IPS DF 6.9 (cell line): Measurements from ENCODE around the gene DCUN1D5.

Source experiments
- DNase-seq: peaks from one replicate; pipeline ENCODE4 v3.0.0-alpha.2; 2013; ENCODE audit warnings: low read depth, low spot score
- H3K27ac ChIP-seq: one replicate; pipeline ENCODE4 v1.5.1; 2013; ENCODE audit warnings: low read length, control low read depth
- H3K27me3 ChIP-seq: 2 replicates; pipeline ENCODE4 v1.6.1; 2013; ENCODE audit warnings: mild to moderate bottlenecking, low read length; ENCODE audit not compliant: control insufficient read depth, insufficient read depth
- H3K36me3 ChIP-seq: 2 replicates; pipeline ENCODE4 v1.6.1; 2013; ENCODE audit warnings: low read length; ENCODE audit not compliant: control insufficient read depth, insufficient read depth
- H3K4me1 ChIP-seq: 2 replicates; pipeline ENCODE4 v1.6.1; 2013; ENCODE audit warnings: low read length; ENCODE audit not compliant: control insufficient read depth, insufficient read depth
- H3K4me3 ChIP-seq: 2 replicates; pipeline ENCODE4 v1.5.1; 2013; ENCODE audit warnings: mild to moderate bottlenecking, low read length
- H3K9me3 ChIP-seq: 2 replicates; pipeline ENCODE4 v1.6.1; 2013; ENCODE audit warnings: low read length, inconsistent platforms; ENCODE audit not compliant: control insufficient read depth, insufficient read depth
- whole genome bisulfite sequencing: extraction: QIAGEN DNeasy Blood & Tissue Kit; methylation state at CpG from one replicate; pipeline ENCODE4 v1.1.7; 2013; ENCODE audit warnings: mixed read lengths, missing lambda C conversion rate; ENCODE audit not compliant: insufficient read length, insufficient coverage; 5-methylcytosine and 5-hydroxymethylcytosine counted together

DCUN1D5 gene

DNA sequence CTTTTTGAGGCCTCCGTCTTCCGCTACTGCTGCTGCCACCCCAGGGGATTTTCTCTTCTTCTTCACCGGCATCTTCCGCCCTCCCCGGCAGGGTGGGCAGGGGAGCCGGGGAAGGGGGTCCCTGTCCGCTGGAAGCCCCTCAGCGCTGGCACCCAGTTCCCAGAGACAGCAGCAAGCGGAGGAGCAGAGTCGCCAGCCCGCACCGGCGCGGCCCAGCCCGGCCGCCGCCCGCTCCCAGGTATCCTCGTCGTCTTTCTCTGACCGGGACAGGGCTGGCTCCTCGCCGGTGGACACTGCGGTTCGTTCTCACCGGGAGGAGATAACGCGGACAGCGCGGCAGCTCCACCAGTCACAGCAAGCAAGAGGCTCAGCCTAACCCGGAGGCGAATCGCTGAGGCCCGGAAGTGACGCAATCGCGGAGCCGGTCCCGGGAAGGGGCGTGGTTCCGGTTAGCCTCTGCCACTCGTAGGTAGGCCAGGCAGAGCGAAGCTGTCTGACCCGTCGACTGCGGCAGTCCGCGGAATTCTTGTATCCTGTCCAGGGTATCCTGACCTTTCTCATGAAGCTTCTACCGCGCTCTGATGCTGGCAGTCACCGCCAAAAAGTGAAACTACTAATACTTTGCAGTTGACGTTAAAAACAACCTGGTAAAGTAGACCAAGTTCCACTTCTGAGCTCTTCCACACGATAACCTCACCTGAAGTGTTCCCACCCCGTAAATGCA, at the start of gene DCUN1D5:
Gene DCUN1D5 (minus strand): TSS at position 360 of the 724 bp plus-strand sequence. CDS start 288 bp downstream, at position 72.
- H3K27me3 ChIP-seq = no peaks in the 10 kb centered on the region
- H3K4me3 ChIP-seq = peak within 1 kb of the TSS; percentile 97
- H3K36me3 ChIP-seq = no peaks in the 10 kb centered on the region
- no peaks in the 10 kb centered on the region for H3K4me1 ChIP-seq
- peak; percentile 81 for DNase-seq
- H3K9me3 ChIP-seq = no peaks in the 10 kb centered on the region
- H3K27ac ChIP-seq = no peak within 1 kb of the TSS
- WGBS = no CpG with 5 or more reads among the region's 54 CpGs

DNA sequence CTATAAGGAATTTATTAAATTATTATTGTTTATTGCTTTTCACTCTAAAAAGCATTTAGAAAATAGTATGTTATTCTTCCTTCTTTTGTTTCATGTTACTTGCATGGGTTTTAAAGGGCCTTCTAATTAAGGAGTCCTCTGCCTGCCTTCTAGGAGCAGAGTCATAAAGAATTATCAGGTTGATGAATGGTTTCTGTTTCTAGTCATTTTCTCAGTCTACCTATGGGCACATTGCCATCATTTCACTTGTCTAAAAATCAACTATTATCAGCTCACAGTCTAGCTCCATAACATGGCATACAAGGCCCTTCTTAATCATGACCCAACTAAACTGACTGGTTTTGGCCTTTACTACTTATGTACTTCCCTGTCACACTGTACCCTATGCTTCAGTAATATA, 33.5 kb upstream of the DCUN1D5 start:
- H3K27me3 ChIP-seq = no peaks in the 10 kb centered on the region
- no peak overlapping the region for H3K27ac ChIP-seq
- H3K9me3 ChIP-seq = no peaks in the 10 kb centered on the region
- no peaks in the 10 kb centered on the region for H3K4me1 ChIP-seq
- no peaks in the 10 kb centered on the region for H3K36me3 ChIP-seq
- DNase-seq = no peak
- H3K4me3 ChIP-seq = no peak overlapping the region

DNA sequence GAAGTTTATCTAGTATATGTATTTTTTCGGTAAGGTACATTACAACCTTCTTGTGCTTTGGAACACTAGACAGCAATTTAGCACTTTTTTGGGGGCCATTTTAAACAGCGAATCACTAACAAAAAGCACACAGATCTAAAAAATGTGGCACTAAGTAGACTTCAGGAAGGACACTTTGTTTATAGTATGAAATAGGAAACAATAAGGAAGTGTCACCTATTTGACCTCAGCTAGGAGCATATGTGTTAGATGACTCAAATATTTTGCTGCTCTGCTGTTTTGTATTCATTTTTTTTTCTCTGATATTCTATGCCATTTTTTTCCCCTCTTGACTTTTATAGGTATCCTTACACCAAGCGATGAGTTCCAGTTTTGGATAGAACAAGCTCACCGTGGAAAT, 22.9 kb upstream of the DCUN1D5 start:
- no peak overlapping the region for H3K4me3 ChIP-seq
- H3K36me3 ChIP-seq = no peaks in the 10 kb centered on the region
- no peaks in the 10 kb centered on the region for H3K27me3 ChIP-seq
- H3K4me1 ChIP-seq = no peaks in the 10 kb centered on the region
- no peaks in the 10 kb centered on the region for H3K9me3 ChIP-seq
- no CpG with 5 or more reads among the region's 4 CpGs for WGBS
- H3K27ac ChIP-seq = no peak overlapping the region
- DNase-seq = no peak

DNA sequence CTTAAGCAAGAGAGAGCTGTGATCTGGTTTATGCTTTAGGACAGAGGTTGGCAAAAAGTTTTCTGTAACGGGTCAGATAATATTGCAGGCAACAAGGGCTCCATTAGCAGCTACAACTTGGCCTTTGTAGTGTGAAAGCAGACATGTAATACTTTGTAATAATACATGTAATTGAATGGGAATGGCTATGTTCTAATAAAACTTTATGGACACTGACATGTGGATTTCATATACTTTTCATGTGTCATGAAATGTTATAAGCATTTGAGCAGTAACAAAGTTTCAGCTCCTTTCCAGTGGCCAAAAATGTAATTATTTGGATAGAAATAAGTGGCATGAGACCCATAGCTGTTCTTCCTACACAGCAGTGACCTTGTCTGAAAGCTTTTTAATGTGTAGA, 20.4 kb upstream of the DCUN1D5 start:
- H3K4me3 ChIP-seq = no peak overlapping the region
- no peak for DNase-seq
- H3K9me3 ChIP-seq = no peaks in the 10 kb centered on the region
- no peaks in the 10 kb centered on the region for H3K27me3 ChIP-seq
- no peaks in the 10 kb centered on the region for H3K4me1 ChIP-seq
- H3K36me3 ChIP-seq = no peaks in the 10 kb centered on the region
- WGBS = no CpG with 5 or more reads among the region's 1 CpG
- H3K27ac ChIP-seq = no peak overlapping the region

DNA sequence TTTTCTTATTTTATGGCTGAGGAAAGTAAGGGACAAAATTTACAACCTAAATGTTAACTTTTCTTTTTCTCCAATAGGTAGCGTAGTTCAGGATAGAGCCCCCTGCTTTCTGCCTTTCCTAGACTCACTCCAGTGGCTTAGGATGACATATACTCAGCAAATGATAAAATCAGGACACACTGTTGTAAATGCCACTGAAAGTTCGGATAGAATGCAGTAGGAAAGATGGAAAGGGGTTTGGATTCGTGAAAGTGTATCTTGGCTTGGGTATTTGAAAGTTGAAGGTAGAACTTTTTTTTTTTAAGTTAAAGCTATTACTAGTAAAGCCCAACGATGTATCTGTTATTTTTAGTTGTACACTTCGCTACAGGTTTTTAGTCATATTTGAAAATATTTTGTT, 19.4 kb upstream of the DCUN1D5 start:
- H3K4me3 ChIP-seq = no peak overlapping the region
- no peaks in the 10 kb centered on the region for H3K27me3 ChIP-seq
- no peak for DNase-seq
- 100% methylated on average over 2 of the region's 5 CpGs for WGBS
- H3K9me3 ChIP-seq = no peaks in the 10 kb centered on the region
- no peaks in the 10 kb centered on the region for H3K4me1 ChIP-seq
- no peaks in the 10 kb centered on the region for H3K36me3 ChIP-seq
- no peak overlapping the region for H3K27ac ChIP-seq

DNA sequence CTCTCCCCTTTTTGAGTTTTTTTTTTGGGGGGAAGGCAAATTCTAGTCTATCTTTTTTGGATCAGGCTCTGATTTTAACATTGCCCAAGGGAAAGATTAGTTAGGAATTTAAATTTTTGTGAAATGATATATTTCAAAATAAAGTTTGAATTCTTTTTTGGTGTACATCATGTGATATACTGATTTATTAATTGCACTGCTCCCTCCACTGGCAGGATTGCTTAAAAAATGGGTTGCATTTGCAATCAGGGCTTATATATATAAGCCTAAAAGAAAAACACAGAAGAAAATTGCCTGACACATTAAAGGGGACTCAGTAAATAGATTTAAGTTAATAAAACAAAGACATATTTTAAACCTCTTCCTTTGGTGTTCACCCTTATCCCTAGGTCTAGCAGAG, 18.4 kb upstream of the DCUN1D5 start:
- no peaks in the 10 kb centered on the region for H3K36me3 ChIP-seq
- no peak overlapping the region for H3K4me3 ChIP-seq
- no peaks in the 10 kb centered on the region for H3K4me1 ChIP-seq
- no peaks in the 10 kb centered on the region for H3K9me3 ChIP-seq
- no peaks in the 10 kb centered on the region for H3K27me3 ChIP-seq
- DNase-seq = no peak
- no peak overlapping the region for H3K27ac ChIP-seq

DNA sequence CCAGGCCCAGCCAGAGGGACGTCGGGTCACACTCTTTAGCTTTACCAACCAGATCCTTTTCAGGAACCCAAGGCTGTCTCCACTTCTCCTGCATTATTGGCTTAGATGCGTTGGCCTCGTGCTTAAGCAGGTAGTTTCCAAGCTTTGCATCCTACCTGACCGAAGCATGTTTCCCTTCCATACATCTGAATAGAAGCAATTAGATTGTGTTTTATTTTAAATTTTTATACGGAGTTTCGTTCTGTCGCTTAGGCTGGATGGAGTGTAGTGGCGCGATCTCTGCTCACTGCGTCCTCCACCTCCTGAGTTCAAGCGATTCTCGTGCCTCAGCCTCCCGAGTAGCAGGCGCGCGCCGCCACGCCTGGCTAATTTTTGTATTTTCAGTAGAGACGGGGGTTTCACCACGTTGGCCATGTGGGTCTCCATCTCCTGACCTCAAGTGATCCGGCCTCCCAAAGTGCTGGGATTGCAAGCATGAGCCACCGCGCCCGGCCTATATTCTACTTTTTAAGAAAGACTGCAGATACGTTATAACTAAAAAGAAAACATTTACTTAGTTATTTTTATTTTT, 17.9 kb upstream of the DCUN1D5 start:
- Histone ChIP-seq H3K27ac (no peak overlapping the region), H3K9me3 (no peaks in the 10 kb centered on the region), H3K36me3 (no peaks in the 10 kb centered on the region), H3K27me3 (no peaks in the 10 kb centered on the region), H3K4me3 (peak overlapping the region; percentile 53; the same call in 1 of the 2 replicates), H3K4me1 (no peaks in the 10 kb centered on the region)
- no peak for DNase-seq
- no CpG with 5 or more reads among the region's 26 CpGs for WGBS

DNA sequence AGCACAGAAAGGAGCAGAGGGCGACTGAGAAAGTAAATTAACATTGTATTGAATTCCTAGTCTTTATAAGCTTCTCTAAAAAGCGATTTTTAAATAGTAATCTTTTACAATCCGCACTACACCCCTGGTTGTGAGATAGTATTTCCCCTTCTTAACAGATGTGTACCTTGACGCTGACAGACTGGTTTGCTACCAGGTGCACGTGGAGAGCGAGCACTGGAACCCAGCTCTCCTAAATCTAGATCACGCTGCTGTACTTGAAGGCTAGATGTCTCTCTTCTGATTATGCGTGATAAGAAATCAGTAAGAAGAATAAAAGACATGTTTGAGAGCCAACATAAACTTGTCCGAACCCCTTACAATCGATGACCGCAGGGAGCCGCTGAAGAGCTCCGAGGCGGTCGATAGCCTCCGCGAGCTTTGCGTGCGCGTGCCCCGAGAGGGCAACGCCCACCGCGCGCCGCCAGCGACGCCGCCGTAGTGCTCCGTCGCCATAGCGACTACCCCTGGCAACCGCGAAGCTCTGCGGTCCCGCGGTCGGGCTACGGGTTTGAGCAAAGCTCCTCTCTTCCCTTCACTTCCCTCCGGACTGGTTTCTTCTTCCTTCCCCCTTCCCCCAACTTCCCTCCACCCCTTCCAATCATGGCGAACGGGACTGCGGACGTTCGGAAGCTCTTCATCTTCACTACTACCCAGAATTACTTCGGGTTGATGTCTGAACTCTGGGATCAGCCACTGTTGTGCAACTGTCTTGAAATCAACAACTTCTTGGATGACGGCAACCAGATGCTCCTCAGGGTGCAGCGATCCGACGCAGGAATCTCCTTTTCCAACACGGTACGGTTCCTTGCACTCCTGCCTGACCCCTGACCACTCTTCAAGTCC, 17.2 kb upstream of the DCUN1D5 start, which contains the start of gene DYNC2H1:
Gene DYNC2H1 (plus strand): TSS at position 494 of the 885 bp plus-strand sequence. CDS start 149 bp downstream, at position 643.
- H3K36me3 ChIP-seq = no peaks in the 10 kb centered on the region
- no peaks in the 10 kb centered on the region for H3K4me1 ChIP-seq
- H3K4me3 ChIP-seq = peak within 1 kb of the TSS; percentile 53; the same call in 1 of the 2 replicates
- H3K9me3 ChIP-seq = no peaks in the 10 kb centered on the region
- WGBS = no CpG with 5 or more reads among the region's 53 CpGs
- DNase-seq = peak; percentile 87
- no peak within 1 kb of the TSS for H3K27ac ChIP-seq
- no peaks in the 10 kb centered on the region for H3K27me3 ChIP-seq

DNA sequence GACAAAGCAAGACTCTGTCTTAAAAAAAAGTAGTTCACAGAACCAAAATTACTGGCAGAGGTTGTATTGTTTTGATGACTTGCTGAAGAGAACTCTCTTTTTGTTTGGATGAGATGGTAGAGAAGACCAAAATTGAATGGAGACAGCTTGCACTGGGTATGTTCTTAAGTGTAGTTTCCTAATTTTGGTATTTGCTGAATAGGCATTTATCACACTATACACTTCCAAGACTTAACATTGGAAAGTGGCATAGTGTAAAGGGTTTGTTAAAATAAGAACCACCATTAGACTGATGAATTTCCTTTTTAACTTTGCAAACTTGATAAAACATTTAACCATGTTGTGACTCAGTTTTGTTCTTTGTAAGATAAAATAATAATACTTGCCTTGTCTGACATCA, 5.3 kb upstream of the DCUN1D5 start:
- no peaks in the 10 kb centered on the region for H3K36me3 ChIP-seq
- no peaks in the 10 kb centered on the region for H3K4me1 ChIP-seq
- no peak for DNase-seq
- no peak overlapping the region for H3K4me3 ChIP-seq
- H3K27ac ChIP-seq = no peak overlapping the region
- no peaks in the 10 kb centered on the region for H3K9me3 ChIP-seq
- H3K27me3 ChIP-seq = no peaks in the 10 kb centered on the region

DNA sequence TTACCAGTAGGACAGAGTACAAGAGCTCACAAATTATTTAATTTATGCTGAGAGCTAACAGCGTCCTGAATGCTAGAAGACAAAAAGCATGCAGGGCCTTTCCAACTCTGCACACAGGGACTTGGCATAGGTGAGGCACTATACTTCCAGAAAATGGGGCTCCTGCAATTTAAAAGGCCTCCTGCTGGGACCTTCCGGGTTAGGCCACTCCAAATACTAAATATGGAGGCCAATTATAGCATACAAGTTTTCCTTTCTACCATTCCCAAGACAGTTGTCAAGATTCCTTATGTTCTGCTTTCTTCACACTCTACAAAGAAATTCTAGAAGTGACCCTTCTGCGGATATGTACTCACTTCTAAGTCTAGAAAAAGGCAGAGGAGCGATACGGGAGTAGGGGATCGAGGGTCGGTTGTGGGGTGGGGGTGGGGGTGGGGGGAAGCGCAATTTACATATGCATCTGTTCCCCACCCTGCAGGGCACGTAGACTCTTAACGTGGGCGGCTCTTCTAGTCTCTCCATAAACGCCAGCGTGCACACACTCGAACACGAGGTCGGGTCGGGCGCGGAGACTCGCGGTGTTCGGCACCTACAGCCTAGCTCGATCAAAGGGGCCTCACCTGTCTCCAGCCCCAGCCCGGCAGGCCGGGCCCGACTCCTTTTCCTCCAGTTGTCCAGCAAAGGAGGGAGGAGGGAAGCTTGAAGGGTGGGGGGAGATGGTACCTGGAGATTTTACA, 728 bp downstream of the DCUN1D5 start:
- WGBS = no CpG with 5 or more reads among the region's 26 CpGs
- Histone ChIP-seq H3K9me3 (no peaks in the 10 kb centered on the region), H3K4me3 (peak overlapping the region; percentile 97), H3K4me1 (no peaks in the 10 kb centered on the region), H3K27ac (no peak overlapping the region), H3K36me3 (no peaks in the 10 kb centered on the region), H3K27me3 (no peaks in the 10 kb centered on the region)
- no peak for DNase-seq
